ENCODE measurements around the gene MDM2.

Gene MDM2

GRCh38 chr12:68788554-68789143 lies 19.3 kb upstream of the MDM2 start:
- no peak overlapping the region for H3K9ac ChIP-seq (ENCODE audit: low read length)
- no peaks in the 10 kb centered on the region for H3K36me3 ChIP-seq (ENCODE audit: control insufficient read depth, low read depth, low read length)
- H3K27me3 ChIP-seq (ENCODE audit: control insufficient read depth, insufficient read depth, low read length), result no peaks in the 10 kb centered on the region
- no peak overlapping the region for H3K4me3 ChIP-seq (ENCODE audit: low read length)
- H3K4me1 ChIP-seq (ENCODE audit: control insufficient read depth, low read depth, low read length), result no peaks in the 10 kb centered on the region
- no peak overlapping the region for H3K27ac ChIP-seq (ENCODE audit: low read length)
- H3K9me3 ChIP-seq (ENCODE audit: control insufficient read depth, low read depth, low read length), result no peaks in the 10 kb centered on the region

DNA sequence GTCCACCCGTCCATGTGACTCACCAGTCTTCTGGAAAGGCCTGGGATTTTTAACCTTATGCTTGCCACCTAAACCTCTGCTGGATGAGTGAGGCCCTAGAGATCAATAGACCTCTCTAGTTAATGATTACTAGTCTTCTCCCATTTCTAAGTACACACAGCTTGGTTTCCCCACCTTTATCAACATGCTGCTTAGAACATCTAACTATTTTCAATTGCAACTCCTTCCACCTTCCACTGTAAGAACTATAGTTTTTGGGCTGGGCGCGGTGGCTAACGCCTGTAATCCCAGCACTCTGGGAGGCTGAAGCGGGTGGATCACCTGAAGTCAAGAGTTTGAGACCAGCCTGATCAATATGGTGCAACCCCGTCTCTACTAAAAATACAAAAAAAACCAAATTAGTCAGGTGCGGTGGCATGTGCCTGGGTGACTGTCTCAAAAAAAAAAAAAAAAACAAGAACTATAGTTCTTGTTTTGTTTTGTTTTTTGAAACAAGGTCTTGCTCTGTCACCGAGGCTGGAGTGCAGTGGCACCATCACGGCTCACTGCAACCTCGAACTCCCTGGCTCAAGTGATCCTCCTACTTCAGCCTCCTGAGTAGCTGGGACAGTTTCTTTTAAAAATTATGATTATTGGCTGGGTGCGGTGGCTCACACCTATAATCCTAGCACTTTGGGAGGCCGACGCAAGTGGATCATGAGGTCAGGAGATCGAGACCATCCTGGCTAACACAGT lies 18.7 kb upstream of the MDM2 start:
- Histone ChIP-seq H3K27me3 (ENCODE audit: control insufficient read depth, insufficient read depth, low read length) (no peaks in the 10 kb centered on the region), H3K4me1 (ENCODE audit: control insufficient read depth, low read depth, low read length) (no peaks in the 10 kb centered on the region), H3K9me3 (ENCODE audit: control insufficient read depth, low read depth, low read length) (no peaks in the 10 kb centered on the region), H3K9ac (ENCODE audit: low read length) (no peak overlapping the region), H3K4me3 (ENCODE audit: low read length) (no peak overlapping the region), H3K27ac (ENCODE audit: low read length) (no peak overlapping the region), H3K36me3 (ENCODE audit: control insufficient read depth, low read depth, low read length) (no peaks in the 10 kb centered on the region)

GRCh38 chr12:68790081-68790951 lies 17.7 kb upstream of the MDM2 start:
- no peak overlapping the region for H3K9ac ChIP-seq (ENCODE audit: low read length)
- no peaks in the 10 kb centered on the region for H3K4me1 ChIP-seq (ENCODE audit: control insufficient read depth, low read depth, low read length)
- no peak overlapping the region for H3K4me3 ChIP-seq (ENCODE audit: low read length)
- no peak overlapping the region for H3K27ac ChIP-seq (ENCODE audit: low read length)
- H3K36me3 ChIP-seq (ENCODE audit: control insufficient read depth, low read depth, low read length), result no peaks in the 10 kb centered on the region
- H3K27me3 ChIP-seq (ENCODE audit: control insufficient read depth, insufficient read depth, low read length), result no peaks in the 10 kb centered on the region
- no peaks in the 10 kb centered on the region for H3K9me3 ChIP-seq (ENCODE audit: control insufficient read depth, low read depth, low read length)

GRCh38 chr12:68790952-68791234 lies 17.1 kb upstream of the MDM2 start:
- H3K27ac ChIP-seq (ENCODE audit: low read length), result no peak overlapping the region
- H3K4me1 ChIP-seq (ENCODE audit: control insufficient read depth, low read depth, low read length), result no peaks in the 10 kb centered on the region
- no peak overlapping the region for H3K9ac ChIP-seq (ENCODE audit: low read length)
- H3K4me3 ChIP-seq (ENCODE audit: low read length), result no peak overlapping the region
- H3K9me3 ChIP-seq (ENCODE audit: control insufficient read depth, low read depth, low read length), result no peaks in the 10 kb centered on the region
- no peaks in the 10 kb centered on the region for H3K36me3 ChIP-seq (ENCODE audit: control insufficient read depth, low read depth, low read length)
- no peaks in the 10 kb centered on the region for H3K27me3 ChIP-seq (ENCODE audit: control insufficient read depth, insufficient read depth, low read length)

DNA sequence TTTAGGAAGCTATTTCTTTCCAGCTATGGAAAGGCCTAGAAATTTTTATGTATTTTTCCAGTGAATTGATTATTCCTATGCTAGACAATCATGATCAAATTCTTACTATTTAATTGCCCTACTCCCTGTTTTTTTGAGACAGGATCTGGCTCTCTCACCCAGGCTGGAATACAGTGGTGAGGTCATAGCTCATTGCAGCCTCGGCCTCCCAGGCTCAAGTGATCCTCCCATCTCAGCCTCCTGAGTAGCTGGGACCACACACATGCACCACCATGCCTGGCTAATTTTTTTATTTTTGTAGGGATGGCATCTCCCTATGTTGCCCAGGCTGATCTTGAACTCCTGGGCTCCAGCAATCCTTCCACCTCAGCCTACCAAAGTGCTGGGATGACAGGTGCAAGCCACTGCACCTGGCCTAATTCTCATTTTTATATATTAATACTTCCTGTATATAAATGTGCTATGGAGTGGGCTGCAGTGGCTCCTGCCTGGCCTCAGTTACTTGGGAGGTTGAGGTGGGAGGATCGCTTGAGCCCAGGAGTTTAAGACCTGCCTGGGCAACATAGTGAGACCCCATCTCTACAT lies 16.0 kb upstream of the MDM2 start:
- no peaks in the 10 kb centered on the region for H3K36me3 ChIP-seq (ENCODE audit: control insufficient read depth, low read depth, low read length)
- no peaks in the 10 kb centered on the region for H3K9me3 ChIP-seq (ENCODE audit: control insufficient read depth, low read depth, low read length)
- no peak overlapping the region for H3K9ac ChIP-seq (ENCODE audit: low read length)
- no peak overlapping the region for H3K4me3 ChIP-seq (ENCODE audit: low read length)
- H3K27me3 ChIP-seq (ENCODE audit: control insufficient read depth, insufficient read depth, low read length), result no peaks in the 10 kb centered on the region
- no peak overlapping the region for H3K27ac ChIP-seq (ENCODE audit: low read length)
- no peaks in the 10 kb centered on the region for H3K4me1 ChIP-seq (ENCODE audit: control insufficient read depth, low read depth, low read length)

DNA sequence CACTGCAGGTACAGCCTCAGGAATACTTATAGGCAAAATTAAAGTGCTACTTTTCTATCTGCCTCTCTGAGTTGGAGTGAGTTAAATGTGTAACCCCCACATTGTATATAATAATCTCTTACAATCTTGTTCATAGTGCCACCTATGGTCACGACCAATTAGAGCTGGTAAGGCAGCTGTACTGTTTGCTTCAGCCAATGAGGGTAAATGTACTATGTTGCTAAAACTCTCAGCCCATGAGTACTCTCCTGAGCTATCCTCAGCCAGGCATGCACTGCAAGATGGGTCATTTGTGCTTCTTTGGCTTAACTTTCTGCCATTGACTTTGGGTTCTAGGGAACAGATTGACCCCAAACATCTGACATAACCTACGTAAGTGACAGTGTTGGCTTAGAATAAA lies 15.0 kb upstream of the MDM2 start:
- H3K9ac ChIP-seq (ENCODE audit: low read length), result no peak overlapping the region
- no peak overlapping the region for H3K27ac ChIP-seq (ENCODE audit: low read length)
- no peaks in the 10 kb centered on the region for H3K36me3 ChIP-seq (ENCODE audit: control insufficient read depth, low read depth, low read length)
- H3K27me3 ChIP-seq (ENCODE audit: control insufficient read depth, insufficient read depth, low read length), result no peaks in the 10 kb centered on the region
- H3K4me1 ChIP-seq (ENCODE audit: control insufficient read depth, low read depth, low read length), result no peaks in the 10 kb centered on the region
- H3K4me3 ChIP-seq (ENCODE audit: low read length), result no peak overlapping the region
- H3K9me3 ChIP-seq (ENCODE audit: control insufficient read depth, low read depth, low read length), result no peaks in the 10 kb centered on the region

DNA sequence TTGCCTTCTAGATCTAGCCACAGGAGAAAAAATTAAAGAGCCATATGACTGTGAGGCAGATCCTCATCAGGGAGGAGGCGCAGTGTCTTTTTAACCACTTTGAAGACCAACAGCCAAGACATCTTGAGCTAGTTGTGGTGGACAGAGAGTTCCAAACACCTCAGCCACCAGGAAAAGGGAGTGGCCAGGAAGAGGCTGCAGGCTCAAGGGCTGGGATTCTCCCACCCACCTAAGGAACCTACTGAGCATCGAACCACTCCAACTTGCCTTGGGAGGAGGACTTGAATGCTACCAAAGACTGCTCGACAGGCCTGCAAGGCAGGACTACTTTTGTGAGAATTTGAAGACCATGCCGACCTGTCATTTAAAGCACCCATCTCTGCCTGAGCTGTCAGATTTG lies 14.5 kb upstream of the MDM2 start:
- no peaks in the 10 kb centered on the region for H3K36me3 ChIP-seq (ENCODE audit: control insufficient read depth, low read depth, low read length)
- no peaks in the 10 kb centered on the region for H3K27me3 ChIP-seq (ENCODE audit: control insufficient read depth, insufficient read depth, low read length)
- H3K4me3 ChIP-seq (ENCODE audit: low read length), result no peak overlapping the region
- no peaks in the 10 kb centered on the region for H3K4me1 ChIP-seq (ENCODE audit: control insufficient read depth, low read depth, low read length)
- H3K9ac ChIP-seq (ENCODE audit: low read length), result no peak overlapping the region
- no peaks in the 10 kb centered on the region for H3K9me3 ChIP-seq (ENCODE audit: control insufficient read depth, low read depth, low read length)
- H3K27ac ChIP-seq (ENCODE audit: low read length), result no peak overlapping the region

- H3K9me3 ChIP-seq (ENCODE audit: control insufficient read depth, low read depth, low read length), result no peaks in the 10 kb centered on the region
- H3K4me3 ChIP-seq (ENCODE audit: low read length), result no peak overlapping the region
- no peaks in the 10 kb centered on the region for H3K27me3 ChIP-seq (ENCODE audit: control insufficient read depth, insufficient read depth, low read length)
- no peak overlapping the region for H3K9ac ChIP-seq (ENCODE audit: low read length)
- no peaks in the 10 kb centered on the region for H3K36me3 ChIP-seq (ENCODE audit: control insufficient read depth, low read depth, low read length)
- no peaks in the 10 kb centered on the region for H3K4me1 ChIP-seq (ENCODE audit: control insufficient read depth, low read depth, low read length)
- H3K27ac ChIP-seq (ENCODE audit: low read length), result no peak overlapping the region
Observed at GRCh38 chr12:68793975-68794652, 13.9 kb upstream of the MDM2 start.

GRCh38 chr12:68794653-68795251 lies 13.2 kb upstream of the MDM2 start:
- H3K36me3 ChIP-seq (ENCODE audit: control insufficient read depth, low read depth, low read length), result no peaks in the 10 kb centered on the region
- no peaks in the 10 kb centered on the region for H3K9me3 ChIP-seq (ENCODE audit: control insufficient read depth, low read depth, low read length)
- no peaks in the 10 kb centered on the region for H3K4me1 ChIP-seq (ENCODE audit: control insufficient read depth, low read depth, low read length)
- H3K27ac ChIP-seq (ENCODE audit: low read length), result no peak overlapping the region
- H3K4me3 ChIP-seq (ENCODE audit: low read length), result no peak overlapping the region
- H3K9ac ChIP-seq (ENCODE audit: low read length), result no peak overlapping the region
- no peaks in the 10 kb centered on the region for H3K27me3 ChIP-seq (ENCODE audit: control insufficient read depth, insufficient read depth, low read length)

DNA sequence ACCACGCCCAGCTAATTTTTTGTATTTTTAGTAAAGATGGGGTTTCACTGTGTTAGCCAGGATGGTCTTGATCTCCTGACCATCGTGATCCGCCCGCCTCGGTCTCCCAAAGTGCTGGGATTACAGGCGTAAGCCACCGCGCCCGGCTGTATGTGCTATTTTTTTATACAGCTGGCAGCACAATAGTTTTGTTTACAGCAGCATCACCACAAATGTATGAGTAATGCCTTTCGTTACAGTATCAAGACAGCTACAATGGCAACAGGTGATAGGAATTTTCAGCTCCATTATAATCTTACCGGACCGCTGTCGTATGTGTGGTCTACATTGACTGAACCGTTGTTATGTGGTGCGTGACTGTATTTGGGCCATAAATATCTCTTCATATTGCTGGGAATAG lies 11.6 kb upstream of the MDM2 start:
- Histone ChIP-seq H3K9me3 (ENCODE audit: control insufficient read depth, low read depth, low read length) (no peaks in the 10 kb centered on the region), H3K4me1 (ENCODE audit: control insufficient read depth, low read depth, low read length) (no peaks in the 10 kb centered on the region), H3K36me3 (ENCODE audit: control insufficient read depth, low read depth, low read length) (no peaks in the 10 kb centered on the region), H3K27ac (ENCODE audit: low read length) (no peak overlapping the region), H3K4me3 (ENCODE audit: low read length) (no peak overlapping the region), H3K9ac (ENCODE audit: low read length) (no peak overlapping the region), H3K27me3 (ENCODE audit: control insufficient read depth, insufficient read depth, low read length) (no peaks in the 10 kb centered on the region)

DNA sequence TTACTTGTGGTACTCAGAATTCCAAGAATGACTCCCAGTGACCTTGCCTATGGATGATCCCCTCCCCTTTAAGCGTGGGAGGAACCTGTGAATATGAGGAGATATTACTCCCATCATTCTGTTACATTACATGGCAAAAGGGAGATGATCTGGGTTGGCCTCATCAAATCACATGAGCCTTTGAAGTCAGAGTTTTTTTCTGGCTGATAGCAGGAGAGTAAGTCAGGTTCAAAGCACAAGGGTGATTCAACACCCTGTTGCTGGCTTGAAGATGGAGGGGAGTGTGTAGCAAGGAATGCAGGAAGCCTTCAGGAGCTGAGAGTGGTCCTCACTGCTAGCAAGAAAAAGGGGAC lies 9.1 kb upstream of the MDM2 start:
- H3K27ac ChIP-seq (ENCODE audit: low read length), result no peak overlapping the region

More for the DNA sequence above, 9.1 kb upstream of the MDM2 start:
- Histone ChIP-seq H3K27me3 (ENCODE audit: control insufficient read depth, insufficient read depth, low read length) (no peaks in the 10 kb centered on the region), H3K4me1 (ENCODE audit: control insufficient read depth, low read depth, low read length) (no peaks in the 10 kb centered on the region), H3K9ac (ENCODE audit: low read length) (no peak overlapping the region), H3K36me3 (ENCODE audit: control insufficient read depth, low read depth, low read length) (no peaks in the 10 kb centered on the region), H3K9me3 (ENCODE audit: control insufficient read depth, low read depth, low read length) (no peaks in the 10 kb centered on the region), H3K4me3 (ENCODE audit: low read length) (no peak overlapping the region)
